ENCODE data around the gene FZD2.

Gene FZD2

GRCh38 chr17:44540246-44541084 lies 16.8 kb upstream of the FZD2 start:
- no peak for DNase-seq (ENCODE audit: low spot score)
- no peak for TF ChIP-seq CTCF (IDR thresholded peaks at IDR 0.05; ENCODE audit: borderline replicate concordance, control extremely low read depth, extremely low read depth, insufficient read depth, missing control alignments)
- in situ Hi-C loops (cut with MboI; ENCODE audit: low sequenced_read_pairs, unreplicated experiment): no loop called here

- no peak for TF ChIP-seq CTCF (IDR thresholded peaks at IDR 0.05; ENCODE audit: borderline replicate concordance, control extremely low read depth, extremely low read depth, insufficient read depth, missing control alignments)
- in situ Hi-C loops (cut with MboI; ENCODE audit: low sequenced_read_pairs, unreplicated experiment): no loop called here
- no peak for DNase-seq (ENCODE audit: low spot score)
Measured at GRCh38 chr17:44541884-44542581, 15.3 kb upstream of the FZD2 start.

GRCh38 chr17:44543213-44543904 lies 13.9 kb upstream of the FZD2 start:
- no peak for DNase-seq (ENCODE audit: low spot score)
- in situ Hi-C loops (cut with MboI; ENCODE audit: low sequenced_read_pairs, unreplicated experiment): no loop called here
- TF ChIP-seq CTCF (IDR thresholded peaks at IDR 0.05; ENCODE audit: borderline replicate concordance, control extremely low read depth, extremely low read depth, insufficient read depth, missing control alignments): no peak

- TF ChIP-seq CTCF (IDR thresholded peaks at IDR 0.05; ENCODE audit: borderline replicate concordance, control extremely low read depth, extremely low read depth, insufficient read depth, missing control alignments): no peak
- no peak for DNase-seq (ENCODE audit: low spot score)
- in situ Hi-C loops (cut with MboI; ENCODE audit: low sequenced_read_pairs, unreplicated experiment): no loop called here
Measured at GRCh38 chr17:44543905-44544523, 13.3 kb upstream of the FZD2 start.

GRCh38 chr17:44546671-44547606 lies 10.3 kb upstream of the FZD2 start:
- no peak for DNase-seq (ENCODE audit: low spot score)
- no peak for TF ChIP-seq CTCF (IDR thresholded peaks at IDR 0.05; ENCODE audit: borderline replicate concordance, control extremely low read depth, extremely low read depth, insufficient read depth, missing control alignments)
- in situ Hi-C loops (cut with MboI; ENCODE audit: low sequenced_read_pairs, unreplicated experiment): no loop called here
